SK-N-SH treated with all-trans-retinoic acid at 6 μM for 48 hours (cell line): Measurements from ENCODE around the gene CD47.

Experiments
- ATAC-seq: fragments of 200-7000 bp; cut with Tn5 transposase; 3 replicates; pipeline ENCODE4 v1.9.1; 2020; ENCODE audit warnings: mild to moderate bottlenecking, moderate library complexity
- ARNTL ChIP-seq: fragments of 450-650 bp; formaldehyde crosslinking; IDR thresholded peaks from 2 replicates; pipeline ENCODE4 v1.5.0; 2020; ENCODE audit warnings: low read depth, mild to moderate bottlenecking, moderate library complexity, borderline replicate concordance
- BACH2 ChIP-seq: fragments of 250-450 bp; sonication (Bioruptor Pico); IDR thresholded peaks from 2 replicates; pipeline ENCODE4 v1.9.0; 2021; ENCODE audit warnings: mild to moderate bottlenecking, borderline replicate concordance
- CSDC2 ChIP-seq: fragments of 250-450 bp; sonication (Bioruptor Pico); IDR thresholded peaks from 2 replicates; pipeline ENCODE4 v1.5.0; 2020; ENCODE audit warnings: mild to moderate bottlenecking, moderate library complexity
- CSRNP3 ChIP-seq: fragments of 250-450 bp; sonication (Bioruptor Pico); IDR thresholded peaks from 2 replicates; pipeline ENCODE4 v1.5.1; 2021; ENCODE audit warnings: mild to moderate bottlenecking, moderate library complexity
- ESRRG ChIP-seq: fragments of 250-450 bp; sonication (Bioruptor Pico); IDR thresholded peaks from 2 replicates; pipeline ENCODE4 v1.6.1; 2021; ENCODE audit warnings: mild to moderate bottlenecking
- GLIS3 ChIP-seq: fragments of 250-450 bp; sonication (Bioruptor Pico); IDR thresholded peaks from 2 replicates; pipeline ENCODE4 v1.5.0; 2020; ENCODE audit warnings: mild to moderate bottlenecking, moderate library complexity
- ISL1 ChIP-seq: fragments of 250-450 bp; sonication (Bioruptor Pico); IDR thresholded peaks from 2 replicates; pipeline ENCODE4 v2.1.2; 2022; ENCODE audit warnings: mild to moderate bottlenecking, moderate library complexity
- OSR1 ChIP-seq: fragments of 250-450 bp; sonication (Bioruptor Pico); IDR thresholded peaks from 2 replicates; pipeline ENCODE4 v1.8.0; 2022; ENCODE audit warnings: moderate library complexity, mild to moderate bottlenecking, inconsistent platforms
- PATZ1 ChIP-seq: fragments of 250-450 bp; sonication (Bioruptor Pico); IDR thresholded peaks from 2 replicates; pipeline ENCODE4 v1.8.0; 2020; ENCODE audit warnings: mild to moderate bottlenecking, moderate library complexity, borderline replicate concordance
- POU6F1 ChIP-seq: fragments of 250-450 bp; sonication (Bioruptor Pico); IDR thresholded peaks from 2 replicates; pipeline ENCODE4 v1.8.0; 2021; ENCODE audit warnings: low read depth, mild to moderate bottlenecking, moderate library complexity, borderline replicate concordance
- PPARA ChIP-seq: fragments of 250-450 bp; sonication (Bioruptor Pico); IDR thresholded peaks from 2 replicates; pipeline ENCODE4 v1.5.0; 2020; ENCODE audit warnings: mild to moderate bottlenecking, borderline replicate concordance
- RARB ChIP-seq: fragments of 250-450 bp; sonication (Bioruptor Pico); IDR thresholded peaks from 2 replicates; pipeline ENCODE4 v1.8.0; 2021; ENCODE audit warnings: mild to moderate bottlenecking, moderate library complexity
- SNAI2 ChIP-seq: fragments of 250-450 bp; sonication (Bioruptor Pico); IDR thresholded peaks from 2 replicates; pipeline ENCODE4 v1.5.0; 2020; ENCODE audit warnings: mild to moderate bottlenecking, moderate library complexity
- TOX ChIP-seq: fragments of 250-450 bp; sonication (Bioruptor Pico); IDR thresholded peaks from 2 replicates; pipeline ENCODE4 v1.8.0; 2021; ENCODE audit warnings: mild to moderate bottlenecking, moderate library complexity, borderline replicate concordance
- TSHZ2 ChIP-seq: fragments of 250-450 bp; sonication (Bioruptor Pico); IDR thresholded peaks from 2 replicates; pipeline ENCODE4 v1.5.0; 2020; ENCODE audit warnings: mild to moderate bottlenecking, moderate library complexity
- ZC3H10 ChIP-seq: fragments of 250-450 bp; sonication (Bioruptor Pico); IDR thresholded peaks from 2 replicates; pipeline ENCODE4 v1.5.1; 2021; ENCODE audit warnings: mild to moderate bottlenecking, moderate library complexity
- ZFP3 ChIP-seq: fragments of 250-450 bp; sonication (Bioruptor Pico); IDR thresholded peaks from 2 replicates; pipeline ENCODE4 v1.5.0; 2020; ENCODE audit warnings: mild to moderate bottlenecking, moderate library complexity
- ZFP30 ChIP-seq: fragments of 450-650 bp; formaldehyde crosslinking; IDR thresholded peaks from 2 replicates; pipeline ENCODE4 v1.5.0; 2022; ENCODE audit warnings: mild to moderate bottlenecking, moderate library complexity
- ZNF565 ChIP-seq: fragments of 450-650 bp; formaldehyde crosslinking; conservative IDR thresholded peaks from 2 replicates; pipeline ENCODE4 v1.5.0; 2020; ENCODE audit warnings: low read depth, mild to moderate bottlenecking, moderate library complexity
- ZNF70 ChIP-seq: fragments of 450-650 bp; formaldehyde crosslinking; IDR thresholded peaks from 2 replicates; pipeline ENCODE4 v1.5.0; 2020; ENCODE audit warnings: mild to moderate bottlenecking, moderate library complexity
- ZNF8 ChIP-seq: fragments of 450-650 bp; formaldehyde crosslinking; IDR thresholded peaks from 2 replicates; pipeline ENCODE4 v1.5.0; 2020; ENCODE audit warnings: mild to moderate bottlenecking, moderate library complexity
- TF ChIP-seq, protein P1 (sequence below): fragments of 250-450 bp; sonication (Bioruptor Pico); IDR thresholded peaks from 2 replicates; pipeline ENCODE4 v1.5.1; 2020; ENCODE audit warnings: low read depth, mild to moderate bottlenecking, moderate library complexity

Gene CD47

DNA sequence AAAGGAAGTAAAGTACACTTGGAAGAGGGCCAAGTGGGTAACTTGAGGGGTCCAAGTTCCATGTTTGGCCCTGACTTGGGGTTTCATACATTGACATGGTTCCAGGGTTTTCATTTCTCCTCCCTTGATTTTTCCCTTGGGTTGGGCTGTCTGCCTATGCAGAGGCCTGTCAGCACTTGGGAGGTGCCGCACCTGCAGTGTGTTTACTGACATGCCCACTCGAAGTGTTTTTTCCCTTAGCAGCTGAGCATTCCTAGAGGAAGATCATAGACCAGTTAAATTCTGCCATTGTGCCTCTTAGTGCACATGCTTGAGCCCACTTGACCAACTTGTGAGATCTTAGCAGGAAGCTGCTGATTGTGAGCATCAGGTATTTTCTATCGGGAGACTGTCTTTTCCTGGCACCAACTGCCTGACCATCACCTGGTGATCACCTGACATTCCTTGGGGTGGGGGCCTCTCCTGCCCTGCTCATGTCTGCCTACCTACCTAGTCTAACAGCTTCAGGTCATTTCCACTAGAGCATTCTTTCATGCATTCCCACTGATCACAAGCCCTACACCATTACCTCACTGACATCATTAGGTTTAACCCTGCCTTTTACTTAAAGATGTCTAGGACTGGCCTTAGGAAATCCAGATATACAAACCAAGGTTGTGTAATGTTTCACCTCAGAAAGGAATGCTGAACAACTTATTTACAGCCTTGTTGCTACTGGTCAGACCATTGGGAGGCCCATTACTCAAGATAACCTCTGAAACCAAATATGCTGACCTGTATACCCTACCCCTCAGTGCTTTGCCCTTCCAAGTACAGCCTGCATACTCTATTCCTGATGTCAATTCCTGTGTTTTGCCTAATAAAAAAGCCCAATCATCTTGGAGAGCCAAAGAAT lies 68.3 kb downstream of the CD47 start (continued):
- TF ChIP-seq CSRNP3 (CRISPR knock-in tag) (no peak), CSDC2 (CRISPR knock-in tag) (no peak), BACH2 (CRISPR knock-in tag) (no peak), ZNF565 (CRISPR knock-in tag) (no peak)

GRCh38 chr3:108021533-108021932 lies 69.3 kb downstream of the CD47 start:
- TF ChIP-seq SNAI2 (CRISPR knock-in tag) (no peak), ZFP3 (CRISPR knock-in tag) (no peak), TOX (CRISPR knock-in tag) (no peak), TSHZ2 (CRISPR knock-in tag) (no peak), ESRRG (no peak), ZNF8 (CRISPR knock-in tag) (no peak), CSRNP3 (CRISPR knock-in tag) (no peak), RARB (CRISPR knock-in tag) (no peak), ZFP30 (CRISPR knock-in tag) (no peak), PATZ1 (no peak), ZC3H10 (CRISPR knock-in tag) (no peak), BACH2 (CRISPR knock-in tag) (no peak), ARNTL (CRISPR knock-in tag) (no peak), OSR1 (CRISPR knock-in tag) (no peak), POU6F1 (no peak), ZNF70 (CRISPR knock-in tag) (no peak), ISL1 (CRISPR knock-in tag) (no peak), PPARA (CRISPR knock-in tag) (no peak), GLIS3 (no peak)
- TF ChIP-seq, protein P1, sequence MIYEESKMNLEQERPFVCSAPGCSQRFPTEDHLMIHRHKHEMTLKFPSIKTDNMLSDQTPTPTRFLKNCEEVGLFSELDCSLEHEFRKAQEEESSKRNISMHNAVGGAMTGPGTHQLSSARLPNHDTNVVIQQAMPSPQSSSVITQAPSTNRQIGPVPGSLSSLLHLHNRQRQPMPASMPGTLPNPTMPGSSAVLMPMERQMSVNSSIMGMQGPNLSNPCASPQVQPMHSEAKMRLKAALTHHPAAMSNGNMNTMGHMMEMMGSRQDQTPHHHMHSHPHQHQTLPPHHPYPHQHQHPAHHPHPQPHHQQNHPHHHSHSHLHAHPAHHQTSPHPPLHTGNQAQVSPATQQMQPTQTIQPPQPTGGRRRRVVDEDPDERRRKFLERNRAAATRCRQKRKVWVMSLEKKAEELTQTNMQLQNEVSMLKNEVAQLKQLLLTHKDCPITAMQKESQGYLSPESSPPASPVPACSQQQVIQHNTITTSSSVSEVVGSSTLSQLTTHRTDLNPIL (CRISPR knock-in tag): no peak
- no peak for ATAC-seq
